GM12872 (cell line): Measurements from ENCODE around the gene RPTOR.

ENCODE experiments used
- CTCF ChIP-seq: IDR thresholded peaks from 3 replicates; pipeline ENCODE4 v1.5.1; 2011; ENCODE audit warnings: low read depth, mild to moderate bottlenecking, low read length, moderate library complexity; ENCODE audit not compliant: insufficient read depth

Gene RPTOR, protein sequence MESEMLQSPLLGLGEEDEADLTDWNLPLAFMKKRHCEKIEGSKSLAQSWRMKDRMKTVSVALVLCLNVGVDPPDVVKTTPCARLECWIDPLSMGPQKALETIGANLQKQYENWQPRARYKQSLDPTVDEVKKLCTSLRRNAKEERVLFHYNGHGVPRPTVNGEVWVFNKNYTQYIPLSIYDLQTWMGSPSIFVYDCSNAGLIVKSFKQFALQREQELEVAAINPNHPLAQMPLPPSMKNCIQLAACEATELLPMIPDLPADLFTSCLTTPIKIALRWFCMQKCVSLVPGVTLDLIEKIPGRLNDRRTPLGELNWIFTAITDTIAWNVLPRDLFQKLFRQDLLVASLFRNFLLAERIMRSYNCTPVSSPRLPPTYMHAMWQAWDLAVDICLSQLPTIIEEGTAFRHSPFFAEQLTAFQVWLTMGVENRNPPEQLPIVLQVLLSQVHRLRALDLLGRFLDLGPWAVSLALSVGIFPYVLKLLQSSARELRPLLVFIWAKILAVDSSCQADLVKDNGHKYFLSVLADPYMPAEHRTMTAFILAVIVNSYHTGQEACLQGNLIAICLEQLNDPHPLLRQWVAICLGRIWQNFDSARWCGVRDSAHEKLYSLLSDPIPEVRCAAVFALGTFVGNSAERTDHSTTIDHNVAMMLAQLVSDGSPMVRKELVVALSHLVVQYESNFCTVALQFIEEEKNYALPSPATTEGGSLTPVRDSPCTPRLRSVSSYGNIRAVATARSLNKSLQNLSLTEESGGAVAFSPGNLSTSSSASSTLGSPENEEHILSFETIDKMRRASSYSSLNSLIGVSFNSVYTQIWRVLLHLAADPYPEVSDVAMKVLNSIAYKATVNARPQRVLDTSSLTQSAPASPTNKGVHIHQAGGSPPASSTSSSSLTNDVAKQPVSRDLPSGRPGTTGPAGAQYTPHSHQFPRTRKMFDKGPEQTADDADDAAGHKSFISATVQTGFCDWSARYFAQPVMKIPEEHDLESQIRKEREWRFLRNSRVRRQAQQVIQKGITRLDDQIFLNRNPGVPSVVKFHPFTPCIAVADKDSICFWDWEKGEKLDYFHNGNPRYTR (N-terminal part only)

GRCh38 chr17:80544655-80545498, at the start of gene RPTOR:
RPTOR (plus strand) TSS chr17:80544838; CDS start chr17:80545630, 792 bp downstream.
- no peak for TF ChIP-seq CTCF

DNA sequence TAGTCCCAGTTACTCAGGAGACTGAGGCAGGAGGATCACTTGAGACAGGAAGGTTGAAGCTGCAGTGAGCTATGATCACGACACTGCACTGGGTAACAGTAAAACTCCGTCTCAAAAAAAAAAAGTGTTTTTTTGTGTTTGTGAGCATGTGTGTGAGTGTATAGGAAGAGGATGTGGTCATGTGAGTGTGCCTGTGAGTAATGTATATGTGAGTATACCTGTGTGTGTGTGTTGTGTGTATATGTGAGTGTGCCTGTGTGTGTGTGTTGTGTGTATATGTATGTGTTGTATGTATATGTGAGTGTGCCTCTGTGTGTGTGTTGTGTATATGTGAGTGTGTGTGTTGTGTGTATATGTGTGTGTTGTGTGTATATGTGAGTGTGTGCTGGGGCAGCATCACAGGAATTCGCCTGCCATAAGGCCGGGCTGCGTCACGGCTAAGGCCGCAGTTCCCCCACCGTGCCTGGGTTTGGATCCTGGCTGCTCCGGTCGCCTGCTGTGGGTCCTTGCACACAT, 46.9 kb upstream of the RPTOR start:
- TF ChIP-seq CTCF, result no peak

DNA sequence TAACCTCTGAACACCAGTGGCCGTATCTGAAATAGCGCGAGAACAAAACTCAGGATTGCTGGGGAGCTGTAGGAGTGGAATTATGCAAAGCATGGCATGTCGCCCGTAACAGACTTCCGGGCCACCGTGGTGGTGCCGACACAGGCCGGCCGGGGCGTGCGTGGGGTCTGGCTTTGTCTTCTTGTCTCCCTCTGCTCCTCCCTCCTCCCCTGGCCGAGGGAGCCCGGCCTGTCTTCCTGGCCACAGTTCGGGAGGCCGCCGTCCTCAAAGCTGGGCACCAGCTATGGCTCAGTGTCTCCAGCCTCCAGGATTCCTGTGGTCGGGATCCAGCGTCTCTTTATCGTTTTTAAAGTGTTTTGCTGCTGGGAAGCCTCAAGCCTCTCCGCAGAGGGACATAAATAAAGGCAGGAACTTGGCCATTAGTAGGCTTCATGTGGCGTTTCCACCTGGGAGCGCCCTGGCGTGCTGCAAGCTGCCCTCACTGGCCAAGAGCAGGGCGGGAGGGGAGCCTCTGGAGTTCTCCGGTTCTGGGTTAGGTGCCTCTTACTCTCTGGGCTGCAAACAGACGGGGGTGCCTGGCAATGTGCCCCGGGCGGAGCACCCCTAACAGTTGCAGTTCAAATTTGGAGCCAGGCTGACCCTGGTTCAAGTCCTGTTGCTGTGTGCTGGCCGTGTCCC, 46.3 kb upstream of the RPTOR start:
- no peak for TF ChIP-seq CTCF

- no peak for TF ChIP-seq CTCF
Observed at GRCh38 chr17:80498920-80499410, 45.7 kb upstream of the RPTOR start.

DNA sequence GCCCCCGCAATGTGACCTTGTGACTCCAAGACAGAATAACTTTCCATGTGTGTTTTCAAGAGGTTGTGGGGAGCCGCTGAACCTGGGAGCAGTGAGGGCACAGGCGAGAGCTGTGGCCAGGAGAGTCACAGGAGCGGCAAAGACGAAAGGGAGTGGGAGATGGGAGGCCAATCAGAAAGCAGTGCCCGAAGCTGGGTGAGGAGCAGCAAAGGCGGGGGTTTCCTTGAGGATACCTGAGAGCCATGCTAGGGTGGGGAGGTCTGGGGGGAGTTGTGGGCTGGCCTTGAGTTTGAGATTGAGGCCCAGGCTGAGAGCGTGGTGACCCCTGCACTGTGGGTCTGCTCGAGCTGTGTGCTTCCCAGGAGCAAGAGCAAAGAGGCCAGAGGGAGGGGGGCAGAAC, 45.1 kb upstream of the RPTOR start:
- TF ChIP-seq CTCF, result no peak

- no peak for TF ChIP-seq CTCF
Observed at GRCh38 chr17:80499961-80500665, 44.5 kb upstream of the RPTOR start.
